Smooth muscle cell (in vitro differentiated cells): ENCODE measurements around the gene P3R3URF. TPM values are rescaled to one million over a fixed set of nuclear protein-coding genes. Genes with fewer than 3 reads are reported as not detected.

Source experiments
- DNase-seq: peaks from one replicate; lab custom pipeline; 2025; ENCODE audit not compliant: unreplicated experiment; lab: John Stamatoyannopoulos, UW
- H2AFZ ChIP-seq: fragments of 200-600 bp; sonication (generic); 2 replicates; pipeline ENCODE4 v1.6.0; 2016; ENCODE audit warnings: antibody characterized with exemption, low read depth, mild to moderate bottlenecking
- H3F3A ChIP-seq: fragments of 200-600 bp; sonication (generic); 2 replicates; pipeline ENCODE4 v1.6.0; 2017; ENCODE audit warnings: antibody characterized with exemption, low read depth
- H3K27ac ChIP-seq: fragments of 200-600 bp; sonication (generic); 2 replicates; pipeline ENCODE4 v1.5.1; 2016; ENCODE audit warnings: low read depth, mild to moderate bottlenecking
- H3K27me3 ChIP-seq: fragments of 200-600 bp; sonication (generic); 2 replicates; pipeline ENCODE4 v1.6.1; 2016; ENCODE audit warnings: low read depth, mild to moderate bottlenecking
- H3K36me3 ChIP-seq: fragments of 200-600 bp; sonication (generic); 2 replicates; pipeline ENCODE4 v1.5.1; 2016; ENCODE audit warnings: low read depth
- H3K4me1 ChIP-seq: fragments of 200-600 bp; sonication (generic); 2 replicates; pipeline ENCODE4 v1.5.1; 2016; ENCODE audit warnings: low read depth
- H3K4me2 ChIP-seq: fragments of 200-600 bp; sonication (generic); 2 replicates; pipeline ENCODE4 v1.6.0; 2016; ENCODE audit warnings: mild to moderate bottlenecking
- H3K4me3 ChIP-seq: fragments of 200-600 bp; sonication (generic); 2 replicates; pipeline ENCODE4 v1.5.1; 2016; ENCODE audit warnings: mild to moderate bottlenecking
- H3K79me2 ChIP-seq: fragments of 200-600 bp; sonication (generic); 2 replicates; pipeline ENCODE4 v1.6.0; 2016; ENCODE audit warnings: low read depth, mild to moderate bottlenecking
- H3K9ac ChIP-seq: fragments of 200-600 bp; sonication (generic); 2 replicates; pipeline ENCODE4 v1.6.0; 2016; ENCODE audit warnings: low read depth
- H3K9me3 ChIP-seq: fragments of 200-600 bp; sonication (generic); replicated peaks from 2 replicates; pipeline ENCODE4 v1.5.1; 2016; ENCODE audit warnings: low read depth
- H4K20me1 ChIP-seq: fragments of 200-600 bp; sonication (generic); 2 replicates; pipeline ENCODE4 v1.6.0; 2016; ENCODE audit warnings: low read depth
- CTCF ChIP-seq: fragments of 200-600 bp; sonication (generic); IDR thresholded peaks from 2 replicates; pipeline ENCODE4 v1.5.1; 2017; ENCODE audit warnings: borderline replicate concordance, mild to moderate bottlenecking, antibody characterized with exemption; ENCODE audit not compliant: insufficient read depth, poor library complexity, severe bottlenecking
- WGBS: methylation state at CpG from one replicate; pipeline ENCODE4 v1.1.7; 2016; ENCODE audit warnings: low lambda C conversion rate; 5-methylcytosine and 5-hydroxymethylcytosine counted together
- polyA plus RNA-seq: library from polyadenylated mRNA; unstranded; fragments of >200 nt; fragmentation: Nextera tagmentation; extraction: Ambion mirVana; gene quantifications from 2 replicates; pipeline ENCODE4 v1.2.1, GENCODE V29; 2016
- total RNA-seq: library from RNA; depleted of rRNA; stranded (reverse); fragments of >200 nt; gene quantifications from 2 replicates; pipeline ENCODE4 v1.2.3, GENCODE V29; 2014

The P3R3URF gene
- total and polyA plus RNA-seq, 2 experiments from 2014 or later = not detected

GRCh38 chr1:46184920-46185658, 8.8 kb upstream of the P3R3URF start:
- no peak for DNase-seq
- Histone ChIP-seq H3K79me2 (no peaks in the 10 kb centered on the region), H4K20me1 (no peaks in the 10 kb centered on the region), H3K4me3 (no peak overlapping the region), H2AFZ (no peak overlapping the region), H3F3A (peaks cover 21% of the 10 kb centered on the region), H3K9me3 (no peaks in the 10 kb centered on the region), H3K27ac (peak overlapping the region; percentile 87), H3K4me2 (no peak overlapping the region), H3K36me3 (no peaks in the 10 kb centered on the region), H3K27me3 (no peaks in the 10 kb centered on the region), H3K9ac (no peak overlapping the region), H3K4me1 (peaks cover 7% of the 10 kb centered on the region)
- TF ChIP-seq CTCF = no peak
- 80% methylated on average over 7 of the region's 7 CpGs for WGBS

DNA sequence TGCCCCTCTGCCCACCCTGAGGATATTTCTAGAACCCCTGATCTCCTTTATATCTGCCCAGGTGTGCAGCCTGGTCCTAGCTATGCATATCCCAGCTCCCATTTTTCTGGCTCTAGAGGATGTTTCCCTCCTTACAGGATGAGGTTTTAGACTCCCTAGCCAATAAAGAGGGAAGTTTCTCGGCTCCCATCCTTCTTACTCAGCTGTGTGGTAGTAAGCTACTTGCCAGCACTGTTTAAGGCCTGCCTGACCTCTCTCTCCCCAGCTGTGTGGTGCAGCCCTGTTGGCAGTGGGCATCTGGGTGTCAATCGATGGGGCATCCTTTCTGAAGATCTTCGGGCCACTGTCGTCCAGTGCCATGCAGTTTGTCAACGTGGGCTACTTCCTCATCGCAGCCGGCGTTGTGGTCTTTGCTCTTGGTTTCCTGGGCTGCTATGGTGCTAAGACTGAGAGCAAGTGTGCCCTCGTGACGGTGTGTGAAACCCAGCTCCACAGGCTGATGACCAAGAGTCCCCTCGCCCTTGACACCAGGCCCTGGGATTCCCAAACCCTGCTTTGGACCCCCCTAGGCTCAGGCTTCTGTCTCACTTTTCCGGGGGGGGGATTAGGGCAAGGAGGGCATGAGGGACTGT, 7.8 kb upstream of the P3R3URF start:
- WGBS = 89% methylated on average over 12 of the region's 12 CpGs
- Histone ChIP-seq H3K27ac (peak overlapping the region; percentile 87), H3K4me1 (peaks cover 7% of the 10 kb centered on the region), H3F3A (peaks cover 21% of the 10 kb centered on the region), H3K79me2 (no peaks in the 10 kb centered on the region), H3K27me3 (no peaks in the 10 kb centered on the region), H3K9ac (peak overlapping the region; percentile 72), H2AFZ (no peak overlapping the region), H3K4me2 (peak overlapping the region; percentile 44), H4K20me1 (no peaks in the 10 kb centered on the region), H3K36me3 (no peaks in the 10 kb centered on the region), H3K9me3 (no peaks in the 10 kb centered on the region), H3K4me3 (no peak overlapping the region)
- DNase-seq = no peak
- no peak for TF ChIP-seq CTCF

DNA sequence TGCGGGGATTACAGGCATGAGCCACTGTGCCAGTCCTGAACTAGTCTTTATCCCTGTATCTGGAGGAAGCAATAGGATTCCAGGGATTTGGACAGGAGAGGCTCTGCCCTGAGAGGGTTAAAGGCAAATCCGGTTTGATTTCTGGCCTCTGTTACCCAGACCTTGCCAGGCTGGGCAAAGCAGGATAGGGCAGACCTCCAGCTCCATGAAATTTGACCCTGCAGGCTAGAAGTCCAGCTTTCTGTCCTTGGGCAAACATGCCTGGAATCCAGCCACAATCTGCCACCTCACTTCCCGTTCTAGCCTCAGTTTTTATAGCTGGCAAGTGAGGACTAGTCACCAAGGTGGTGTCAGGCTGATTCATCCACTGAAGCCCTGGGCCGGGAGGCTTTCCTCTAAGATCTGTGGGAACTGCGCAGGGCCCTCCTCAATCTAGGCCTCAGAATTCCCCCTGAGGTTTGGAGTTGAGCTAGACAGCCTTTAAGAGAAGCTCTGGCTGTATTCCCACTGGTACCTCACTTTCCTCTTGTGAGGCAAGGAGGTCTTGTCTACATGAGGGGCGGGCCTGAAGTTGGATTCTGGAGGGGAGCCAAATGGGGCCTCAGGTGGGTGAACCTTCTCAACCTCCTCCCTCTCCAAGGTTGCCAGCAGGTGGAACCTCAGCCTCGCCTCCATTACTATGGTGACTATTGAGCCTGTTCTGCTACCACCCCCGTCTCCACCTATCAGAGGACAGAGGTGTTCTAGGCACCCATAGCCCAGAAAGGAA, 7.0 kb upstream of the P3R3URF start:
- Histone ChIP-seq H3K9me3 (no peaks in the 10 kb centered on the region), H3K27me3 (no peaks in the 10 kb centered on the region), H3K36me3 (no peaks in the 10 kb centered on the region), H3K79me2 (no peaks in the 10 kb centered on the region), H4K20me1 (no peaks in the 10 kb centered on the region), H3K4me1 (peaks cover 7% of the 10 kb centered on the region), H3K27ac (peak overlapping the region; percentile 87), H3F3A (peaks cover 21% of the 10 kb centered on the region), H3K4me3 (no peak overlapping the region), H3K9ac (peak overlapping the region; percentile 72), H3K4me2 (peak overlapping the region; percentile 44), H2AFZ (no peak overlapping the region)
- DNase-seq = peak; percentile 40
- no peak for TF ChIP-seq CTCF
- WGBS = 50% methylated on average over 8 of the region's 8 CpGs
